ENCODE data around the gene SARNP. TPM values are rescaled to one million over a fixed set of nuclear protein-coding genes. Genes with fewer than 3 reads are reported as not detected.
A peak's percentile ranks its signal among the peaks of the same experiment; 100 is the strongest.

Gene SARNP
- total and polyA plus RNA-seq, 9 of the 15 experiments (the other 6 are each of a cell fraction or from before 2014, with no cell fraction given): 70.1 to 400 (median 198) TPM

GRCh38 chr12:55847603-55848291, 30.2 kb upstream of the SARNP start (continued):
- TF ChIP-seq, protein P1, sequence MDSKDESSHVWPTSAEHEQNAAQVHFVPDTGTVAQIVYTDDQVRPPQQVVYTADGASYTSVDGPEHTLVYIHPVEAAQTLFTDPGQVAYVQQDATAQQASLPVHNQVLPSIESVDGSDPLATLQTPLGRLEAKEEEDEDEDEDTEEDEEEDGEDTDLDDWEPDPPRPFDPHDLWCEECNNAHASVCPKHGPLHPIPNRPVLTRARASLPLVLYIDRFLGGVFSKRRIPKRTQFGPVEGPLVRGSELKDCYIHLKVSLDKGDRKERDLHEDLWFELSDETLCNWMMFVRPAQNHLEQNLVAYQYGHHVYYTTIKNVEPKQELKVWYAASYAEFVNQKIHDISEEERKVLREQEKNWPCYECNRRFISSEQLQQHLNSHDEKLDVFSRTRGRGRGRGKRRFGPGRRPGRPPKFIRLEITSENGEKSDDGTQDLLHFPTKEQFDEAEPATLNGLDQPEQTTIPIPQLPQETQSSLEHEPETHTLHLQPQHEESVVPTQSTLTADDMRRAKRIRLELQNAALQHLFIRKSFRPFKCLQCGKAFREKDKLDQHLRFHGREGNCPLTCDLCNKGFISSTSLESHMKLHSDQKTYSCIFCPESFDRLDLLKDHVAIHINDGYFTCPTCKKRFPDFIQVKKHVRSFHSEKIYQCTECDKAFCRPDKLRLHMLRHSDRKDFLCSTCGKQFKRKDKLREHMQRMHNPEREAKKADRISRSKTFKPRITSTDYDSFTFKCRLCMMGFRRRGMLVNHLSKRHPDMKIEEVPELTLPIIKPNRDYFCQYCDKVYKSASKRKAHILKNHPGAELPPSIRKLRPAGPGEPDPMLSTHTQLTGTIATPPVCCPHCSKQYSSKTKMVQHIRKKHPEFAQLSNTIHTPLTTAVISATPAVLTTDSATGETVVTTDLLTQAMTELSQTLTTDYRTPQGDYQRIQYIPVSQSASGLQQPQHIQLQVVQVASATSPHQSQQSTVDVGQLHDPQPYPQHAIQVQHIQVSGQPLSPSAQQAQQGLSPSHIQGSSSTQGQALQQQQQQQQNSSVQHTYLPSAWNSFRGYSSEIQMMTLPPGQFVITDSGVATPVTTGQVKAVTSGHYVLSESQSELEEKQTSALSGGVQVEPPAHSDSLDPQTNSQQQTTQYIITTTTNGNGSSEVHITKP (IDR thresholded peaks at IDR 0.05; ENCODE audit: partially characterized antibody): peak; percentile 15
- TF ChIP-seq POLR2G (IDR thresholded peaks at IDR 0.05; ENCODE audit: low read depth, low read length) (peak; percentile 54), ZNF41 (CRISPR knock-in tag; conservative IDR thresholded peaks at IDR 0.05) (no peak), EP400 (IDR thresholded peaks at IDR 0.05) (peak; percentile 13; the same call in 1 of the 2 replicates), ZNF184 (CRISPR knock-in tag; IDR thresholded peaks at IDR 0.05) (no peak), SMARCB1 (IDR thresholded peaks at IDR 0.05; ENCODE audit: insufficient read length, low read depth) (no peak), ETV5 (CRISPR knock-in tag; IDR thresholded peaks at IDR 0.05; ENCODE audit: low read depth) (peak; percentile 83), ZBTB8A (IDR thresholded peaks at IDR 0.05; ENCODE audit: partially characterized antibody) (no peak), TEAD1 (CRISPR knock-in tag; IDR thresholded peaks at IDR 0.05) (no peak), ZNF766 (CRISPR knock-in tag; conservative IDR thresholded peaks at IDR 0.05) (0 out of 2 replicates have a peak, but pooled peaks have one; percentile 26), CBX3 (IDR thresholded peaks at IDR 0.05; ENCODE audit: borderline replicate concordance in 1 of 2, low read length in 2 of 2) (no peak), ZSCAN29 (IDR thresholded peaks at IDR 0.05) (no peak)
- TF ChIP-seq, protein P2, sequence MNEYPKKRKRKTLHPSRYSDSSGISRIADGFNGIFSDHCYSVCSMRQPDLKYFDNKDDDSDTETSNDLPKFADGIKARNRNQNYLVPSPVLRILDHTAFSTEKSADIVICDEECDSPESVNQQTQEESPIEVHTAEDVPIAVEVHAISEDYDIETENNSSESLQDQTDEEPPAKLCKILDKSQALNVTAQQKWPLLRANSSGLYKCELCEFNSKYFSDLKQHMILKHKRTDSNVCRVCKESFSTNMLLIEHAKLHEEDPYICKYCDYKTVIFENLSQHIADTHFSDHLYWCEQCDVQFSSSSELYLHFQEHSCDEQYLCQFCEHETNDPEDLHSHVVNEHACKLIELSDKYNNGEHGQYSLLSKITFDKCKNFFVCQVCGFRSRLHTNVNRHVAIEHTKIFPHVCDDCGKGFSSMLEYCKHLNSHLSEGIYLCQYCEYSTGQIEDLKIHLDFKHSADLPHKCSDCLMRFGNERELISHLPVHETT (CRISPR knock-in tag; conservative IDR thresholded peaks at IDR 0.05 in 1 of 2, IDR thresholded peaks at IDR 0.05 in 1 of 2): 0 out of 4 replicates have a peak, but pooled peaks of 1 of the 2 experiments have one; percentile 45

Measured in K562 (cell line).